CD4-positive, alpha-beta T cell (primary cell): Measurements from ENCODE around the gene ESRRG. TPM values are rescaled to one million over a fixed set of nuclear protein-coding genes. Genes with fewer than 3 reads are reported as not detected.

Source experiments
- ATAC-seq: fragments of 200-7000 bp; cut with Tn5 transposase; one replicate; pipeline ENCODE4 v1.10.0; 2022; ENCODE audit warnings: mild to moderate bottlenecking; ENCODE audit not compliant: poor library complexity
- CTCF ChIA-PET: fragments of 350-600 bp; sonication (Branson Sonifier 250); formaldehyde crosslinking; loops from one replicate; lab custom pipeline; 2021; ENCODE audit warnings: antibody characterized with exemption, inconsistent platforms; lab: Charles Lee
- POLR2A ChIA-PET: fragments of 350-600 bp; sonication (Branson Sonifier 250); formaldehyde crosslinking; loops from one replicate; lab custom pipeline; 2021; ENCODE audit warnings: antibody characterized with exemption, inconsistent platforms; lab: Charles Lee
- DNase-seq, 14 experiments: peaks; one replicate each; pipeline ENCODE4 v3.0.0-alpha.2; 2013 to 2020; ENCODE audit warnings: mixed read lengths in 2 of 14
- H3K27ac ChIP-seq, 2 donors: one replicate each; pipeline versions ENCODE4 v1.5.1 to v1.7.0; 2013; ENCODE audit warnings: low read length in 2 of 2, low read depth in 1 of 2, mild to moderate bottlenecking in 1 of 2
- H3K27me3 ChIP-seq, 2 experiments: 1 replicate in 1 of 2; 2 replicates in 1 of 2; pipeline versions ENCODE4 v1.6.1 to v1.7.0; 2013; ENCODE audit warnings: low read length in 2 of 2, control low read depth in 1 of 2, mild to moderate bottlenecking in 1 of 2, moderate library complexity in 1 of 2; ENCODE audit not compliant: insufficient read depth in 2 of 2, control insufficient read depth in 1 of 2
- H3K36me3 ChIP-seq: one replicate; pipeline ENCODE4 v1.6.1; 2013; ENCODE audit warnings: low read length, control low read depth; ENCODE audit not compliant: insufficient read depth
- H3K4me1 ChIP-seq: one replicate; pipeline ENCODE4 v1.6.1; 2013; ENCODE audit warnings: low read length, control low read depth; ENCODE audit not compliant: insufficient read depth
- H3K4me3 ChIP-seq: one replicate; pipeline ENCODE4 v1.5.1; 2013; ENCODE audit warnings: mild to moderate bottlenecking, low read length, moderate library complexity
- H3K9me3 ChIP-seq, 2 experiments: 1 replicate in 1 of 2; 2 replicates in 1 of 2; pipeline versions ENCODE4 v1.6.1 to v1.7.0; 2013; ENCODE audit warnings: low read length in 2 of 2, mild to moderate bottlenecking in 2 of 2, control low read depth in 1 of 2, moderate library complexity in 1 of 2; ENCODE audit not compliant: control insufficient read depth in 1 of 2, insufficient read depth in 1 of 2
- H3K27ac Mint-ChIP-seq: one replicate; pipeline ENCODE4 v1.8.0; 2020; ENCODE audit warnings: mixed read lengths
- H3K27me3 Mint-ChIP-seq: one replicate; pipeline ENCODE4 v1.8.0; 2021; ENCODE audit warnings: mixed read lengths
- H3K36me3 Mint-ChIP-seq: one replicate; pipeline ENCODE4 v1.8.0; 2021; ENCODE audit warnings: low read depth, mixed read lengths
- H3K4me1 Mint-ChIP-seq: one replicate; pipeline ENCODE4 v1.8.0; 2021; ENCODE audit warnings: low read depth, mixed read lengths
- H3K4me3 Mint-ChIP-seq: one replicate; pipeline ENCODE4 v1.8.0; 2020; ENCODE audit warnings: mild to moderate bottlenecking, mixed read lengths
- H3K9me3 Mint-ChIP-seq: one replicate; pipeline ENCODE4 v1.8.0; 2020; ENCODE audit warnings: mixed read lengths
- intact Hi-C, 2 experiments: fragments of 100-400 bp; cut with DNase I in 1 of 2; cut with micrococcal nuclease in 1 of 2; formaldehyde crosslinking; loops; one replicate each; pipeline versions ENCODE4 v1.15.1 to v1.9.0; 2023 to 2025; cut with DNase I, micrococcal nuclease
- total RNA-seq, 174 experiments: library from RNA in 2 of 174; stranded (reverse) in 2 of 174; gene quantifications; one replicate each; pipeline ENCODE4 v1.2.3 and lab custom pipeline; 2021 to 2026
- TF ChIP-seq, protein P1 (sequence below): fragments of 200-600 bp; IDR thresholded peaks from one replicate; pipeline ENCODE4 v1.8.0; 2022; ENCODE audit warnings: antibody characterized with exemption, mild to moderate bottlenecking

Gene ESRRG
- total RNA-seq, 2 experiments from 2014 or later: not detected

DNA sequence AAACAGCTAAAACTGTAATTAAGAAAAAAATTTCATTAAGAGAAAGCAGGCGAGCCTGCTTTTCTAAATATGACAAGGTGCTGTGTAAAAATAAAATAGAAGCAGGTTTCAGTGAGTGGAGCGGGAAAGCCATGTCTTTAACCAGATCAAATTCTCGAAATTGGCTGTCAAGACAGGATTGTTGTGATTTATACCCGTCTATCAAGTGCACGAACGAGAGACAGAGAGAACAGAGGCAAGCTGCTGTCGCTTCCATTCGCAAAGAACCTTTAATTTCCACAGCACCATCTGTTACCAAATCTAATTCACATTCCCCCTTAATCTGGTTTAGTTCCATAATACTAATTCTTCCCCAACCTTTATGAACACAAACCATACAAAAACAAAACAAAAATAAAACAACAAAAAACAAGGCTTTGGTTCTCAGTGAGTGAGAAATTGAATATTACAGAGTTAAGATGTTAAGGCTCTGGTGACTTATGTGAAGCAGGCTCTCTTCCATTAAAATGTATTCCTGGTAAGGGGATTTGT is 35.0 kb downstream of the ESRRG start:
- H3K36me3 Mint-ChIP-seq: no peaks in the 10 kb centered on the region
- no peaks in the 10 kb centered on the region for H3K27me3 ChIP-seq
- H3K9me3 Mint-ChIP-seq: peaks cover 8% of the 10 kb centered on the region
- CTCF ChIA-PET: no interaction called here
- intact Hi-C loops: no loop called here
- no peak overlapping the region for H3K4me3 Mint-ChIP-seq
- no peak overlapping the region for H3K27ac ChIP-seq
- ATAC-seq (no peak), DNase-seq (no peak)
- no peaks in the 10 kb centered on the region for H3K4me1 ChIP-seq
- TF ChIP-seq, protein P1, sequence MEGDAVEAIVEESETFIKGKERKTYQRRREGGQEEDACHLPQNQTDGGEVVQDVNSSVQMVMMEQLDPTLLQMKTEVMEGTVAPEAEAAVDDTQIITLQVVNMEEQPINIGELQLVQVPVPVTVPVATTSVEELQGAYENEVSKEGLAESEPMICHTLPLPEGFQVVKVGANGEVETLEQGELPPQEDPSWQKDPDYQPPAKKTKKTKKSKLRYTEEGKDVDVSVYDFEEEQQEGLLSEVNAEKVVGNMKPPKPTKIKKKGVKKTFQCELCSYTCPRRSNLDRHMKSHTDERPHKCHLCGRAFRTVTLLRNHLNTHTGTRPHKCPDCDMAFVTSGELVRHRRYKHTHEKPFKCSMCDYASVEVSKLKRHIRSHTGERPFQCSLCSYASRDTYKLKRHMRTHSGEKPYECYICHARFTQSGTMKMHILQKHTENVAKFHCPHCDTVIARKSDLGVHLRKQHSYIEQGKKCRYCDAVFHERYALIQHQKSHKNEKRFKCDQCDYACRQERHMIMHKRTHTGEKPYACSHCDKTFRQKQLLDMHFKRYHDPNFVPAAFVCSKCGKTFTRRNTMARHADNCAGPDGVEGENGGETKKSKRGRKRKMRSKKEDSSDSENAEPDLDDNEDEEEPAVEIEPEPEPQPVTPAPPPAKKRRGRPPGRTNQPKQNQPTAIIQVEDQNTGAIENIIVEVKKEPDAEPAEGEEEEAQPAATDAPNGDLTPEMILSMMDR: no peak
- POLR2A ChIA-PET: no interaction called here
- no peaks in the 10 kb centered on the region for H3K4me1 Mint-ChIP-seq
- H3K27me3 Mint-ChIP-seq: no peaks in the 10 kb centered on the region
- no peaks in the 10 kb centered on the region for H3K36me3 ChIP-seq
- no peaks in the 10 kb centered on the region for H3K9me3 ChIP-seq
- no peak overlapping the region for H3K27ac Mint-ChIP-seq
- no peak overlapping the region for H3K4me3 ChIP-seq

DNA sequence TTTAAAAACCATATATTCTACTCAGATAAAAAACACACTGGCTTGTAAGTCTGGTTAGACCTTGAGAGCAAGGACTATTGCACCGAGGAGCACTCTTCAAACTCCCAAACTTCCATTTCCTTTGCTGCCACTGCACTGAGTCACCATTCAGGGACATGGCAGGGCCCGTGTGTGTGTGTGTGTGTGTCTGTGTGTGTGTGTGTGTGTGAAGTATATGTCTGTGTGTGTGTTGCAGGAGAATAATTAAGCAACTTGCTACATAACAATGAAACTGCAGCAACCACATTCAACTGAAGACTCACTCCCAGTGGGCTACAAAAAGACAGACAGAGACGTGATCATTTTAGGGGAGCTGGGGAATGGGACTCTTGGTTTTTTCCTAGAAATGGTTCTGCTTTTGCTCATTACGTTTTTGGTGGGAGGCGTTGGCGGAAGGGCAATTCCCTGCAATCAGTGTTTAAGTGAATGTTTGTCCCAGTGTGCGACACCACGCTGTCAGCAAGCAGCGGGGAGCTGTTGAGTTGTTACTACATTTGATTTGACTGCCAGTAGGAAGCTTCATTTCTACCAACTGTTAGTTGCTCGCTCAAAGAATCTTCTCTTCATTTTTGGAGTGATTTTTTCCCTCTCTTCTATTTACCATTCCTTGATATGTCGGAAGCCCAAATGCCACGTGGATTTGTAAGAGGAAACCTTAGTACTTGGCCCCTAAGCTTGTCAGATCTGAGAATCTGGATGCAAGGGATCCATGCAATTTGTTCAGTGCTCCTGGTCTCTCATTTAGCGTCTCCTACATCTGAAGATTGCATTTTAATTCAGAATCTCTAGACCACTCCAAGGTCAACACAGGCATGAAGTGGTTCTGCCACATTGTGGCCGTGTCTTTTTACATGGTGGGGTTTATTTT is 36.1 kb downstream of the ESRRG start:
- Histone ChIP-seq H3K9me3 (no peaks in the 10 kb centered on the region), H3K27ac (no peak overlapping the region), H3K4me1 (no peaks in the 10 kb centered on the region), H3K4me3 (no peak overlapping the region), H3K27me3 (no peaks in the 10 kb centered on the region), H3K36me3 (no peaks in the 10 kb centered on the region)
- Mint-ChIP-seq H3K27me3 (no peaks in the 10 kb centered on the region), H3K9me3 (peaks cover 8% of the 10 kb centered on the region), H3K4me3 (no peak overlapping the region), H3K4me1 (no peaks in the 10 kb centered on the region), H3K36me3 (no peaks in the 10 kb centered on the region), H3K27ac (no peak overlapping the region)
- TF ChIP-seq, protein P1: no peak
- no peak for DNase-seq
- no peak for ATAC-seq
- ChIA-PET POLR2A (no interaction called here), CTCF (no interaction called here)
- intact Hi-C loops: no loop called here

- Mint-ChIP-seq H3K27ac (no peak overlapping the region), H3K4me1 (no peaks in the 10 kb centered on the region), H3K9me3 (peaks cover 6% of the 10 kb centered on the region), H3K4me3 (no peak overlapping the region), H3K36me3 (no peaks in the 10 kb centered on the region), H3K27me3 (no peaks in the 10 kb centered on the region)
- ChIA-PET POLR2A (no interaction called here), CTCF (no interaction called here)
- intact Hi-C loops: no loop called here
- Histone ChIP-seq H3K27me3 (no peaks in the 10 kb centered on the region), H3K9me3 (peaks cover 0 to 3% of the 10 kb centered on the region in 2 experiments), H3K27ac (no peak overlapping the region), H3K4me1 (no peaks in the 10 kb centered on the region), H3K36me3 (no peaks in the 10 kb centered on the region), H3K4me3 (no peak overlapping the region)
- TF ChIP-seq, protein P1: no peak
- DNase-seq (no peak), ATAC-seq (no peak)
Measured at GRCh38 chr1:216682752-216683151, 40.5 kb downstream of the ESRRG start.
